BLaER1 treated with 17β-estradiol and CSF1 and Interleukin-3, amounts not matched to agents 10 nM and 100 nM (cell line): ENCODE data around the gene ODAD3.
"Not testable (repeated sequence)": the region's sequence is repeated elsewhere in the genome, so short reads cannot be mapped to it uniquely, and the experiment has no call there.

Experiments used
- H3K27ac ChIP-seq, 11 experiments: shearing (Covaris generic); formaldehyde crosslinking; 2 replicates each; pipeline ENCODE4 v1.8.1; 2022
- H3K27me3 ChIP-seq, 11 experiments: shearing (Covaris generic); formaldehyde crosslinking; 2 replicates each; pipeline ENCODE4 v1.8.1; 2022
- H3K36me3 ChIP-seq, 11 experiments: shearing (Covaris generic); formaldehyde crosslinking; 2 replicates each; pipeline ENCODE4 v1.8.1; 2022
- H3K4me1 ChIP-seq, 10 experiments: shearing (Covaris generic); formaldehyde crosslinking; 2 replicates each; pipeline ENCODE4 v1.8.1; 2022
- H3K4me2 ChIP-seq, 11 experiments: shearing (Covaris generic); formaldehyde crosslinking; 2 replicates each; pipeline ENCODE4 v1.8.1; 2022
- H3K4me3 ChIP-seq, 10 experiments: shearing (Covaris generic); formaldehyde crosslinking; 2 replicates each; pipeline ENCODE4 v1.8.1; 2022
- H3K9ac ChIP-seq, 11 experiments: shearing (Covaris generic); formaldehyde crosslinking; 2 replicates each; pipeline ENCODE4 v1.8.1; 2022
- H3K9me3 ChIP-seq, 11 experiments: shearing (Covaris generic); formaldehyde crosslinking; replicated peaks in 1 of 11; 2 replicates each; pipeline ENCODE4 v1.8.1; 2022
- H4K20me1 ChIP-seq, 11 experiments: shearing (Covaris generic); formaldehyde crosslinking; 2 replicates each; pipeline ENCODE4 v1.8.1; 2022
- Cebpa-rat ChIP-seq, 11 experiments: shearing (Covaris generic); IDR thresholded peaks; 2 replicates each; pipeline ENCODE4 v1.8.1; 2022

ODAD3 gene

GRCh38 chr19:11387162-11388034 lies 47.5 kb downstream of the ODAD3 start:
- no peak for TF ChIP-seq Cebpa-rat (IDR thresholded peaks at IDR 0.05)

GRCh38 chr19:11384778-11385129 lies 50.2 kb downstream of the ODAD3 start:
- Histone ChIP-seq H4K20me1 (peaks cover 0 to 8% (median 0%) of the 10 kb centered on the region in 11 experiments; a peak in 4 of 22 replicates), H3K9ac (no peak overlapping the region; a peak in 1 of 22 replicates), H3K27ac (no peak overlapping the region; a peak in 1 of 22 replicates), H3K27me3 (peaks cover 0 to 16% (median 8%) of the 10 kb centered on the region in 11 experiments; a peak in 11 of 22 replicates), H3K36me3 (0 out of 22 replicates have a peak, but pooled peaks cover 0 to 4% (median 0%) of the 10 kb centered on the region in 11 experiments), H3K4me1 (peaks cover 35 to 64% (median 57%) of the 10 kb centered on the region in 10 experiments), H3K4me2 (peak overlapping the region in 9 of 11 experiments; percentile 86 to 100 (median 98); a peak in 16 of 22 replicates), H3K4me3 (no peak overlapping the region), H3K9me3 (no peaks in the 10 kb centered on the region)
- TF ChIP-seq Cebpa-rat (IDR thresholded peaks at IDR 0.05) = no peak

More at GRCh38 chr19:11387162-11388034, 47.5 kb downstream of the ODAD3 start:
- peak overlapping the region in 6 of 11 experiments; percentile 11 to 56 (median 20); a peak in 3 of 22 replicates for H3K9ac ChIP-seq
- H3K4me3 ChIP-seq = no peak overlapping the region
- H3K9me3 ChIP-seq = peaks cover 4 to 12% (median 10%) of the 10 kb centered on the region in 11 experiments; a peak in 19 of 22 replicates
- no peaks in the 10 kb centered on the region for H3K36me3 ChIP-seq
- no peaks in the 10 kb centered on the region for H4K20me1 ChIP-seq
- peak overlapping the region; percentile 40 to 77 (median 71) for H3K4me2 ChIP-seq
- H3K27ac ChIP-seq = peak overlapping the region in 9 of 11 experiments; percentile 0 to 57 (median 38); a peak in 9 of 22 replicates
- peaks cover 17 to 43% (median 40%) of the 10 kb centered on the region in 10 experiments for H3K4me1 ChIP-seq
- H3K27me3 ChIP-seq = peaks cover 0 to 16% (median 8%) of the 10 kb centered on the region in 11 experiments; a peak in 11 of 22 replicates

- peak overlapping the region in 10 of 11 experiments; percentile 39 to 70 (median 63); a peak in 19 of 22 replicates for H3K27ac ChIP-seq
- no peak for TF ChIP-seq Cebpa-rat (IDR thresholded peaks at IDR 0.05)
- H3K4me1 ChIP-seq = peaks cover 38 to 73% (median 60%) of the 10 kb centered on the region in 10 experiments
- H4K20me1 ChIP-seq = peaks cover 0 to 8% (median 0%) of the 10 kb centered on the region in 11 experiments; a peak in 4 of 22 replicates
- H3K36me3 ChIP-seq = peaks cover 0 to 8% (median 0%) of the 10 kb centered on the region in 11 experiments; a peak in 1 of 22 replicates
- no peaks in the 10 kb centered on the region for H3K9me3 ChIP-seq
- H3K27me3 ChIP-seq = peaks cover 0 to 16% (median 8%) of the 10 kb centered on the region in 11 experiments; a peak in 11 of 22 replicates
- peak overlapping the region; percentile 57 to 77 (median 66) for H3K4me3 ChIP-seq
- H3K4me2 ChIP-seq = peak overlapping the region; percentile 86 to 100 (median 98)
- peak overlapping the region; percentile 56 to 80 (median 77) for H3K9ac ChIP-seq
Measured at GRCh38 chr19:11383706-11384048, 51.2 kb downstream of the ODAD3 start.

- peak overlapping the region; percentile 13 to 70 (median 63); a peak in 20 of 22 replicates for H3K27ac ChIP-seq
Measured at GRCh38 chr19:11382898-11383705, 51.8 kb downstream of the ODAD3 start.

GRCh38 chr19:11380653-11381537 lies 54.0 kb downstream of the ODAD3 start:
- H3K4me1 ChIP-seq = peaks cover 49 to 85% (median 73%) of the 10 kb centered on the region in 10 experiments
- H3K36me3 ChIP-seq = peaks cover 0 to 17% (median 0%) of the 10 kb centered on the region in 11 experiments; a peak in 3 of 22 replicates
- H4K20me1 ChIP-seq = peaks cover 0 to 12% (median 0%) of the 10 kb centered on the region in 11 experiments; a peak in 4 of 22 replicates
- H3K9ac ChIP-seq = peak overlapping the region; percentile 53 to 79 (median 74)
- H3K27me3 ChIP-seq = peaks cover 0 to 16% (median 8%) of the 10 kb centered on the region in 11 experiments; a peak in 11 of 22 replicates
- H3K9me3 ChIP-seq = no peaks in the 10 kb centered on the region
- peak overlapping the region; percentile 66 to 93 (median 86) for H3K4me2 ChIP-seq
- TF ChIP-seq Cebpa-rat (IDR thresholded peaks at IDR 0.05) = no peak
- H3K4me3 ChIP-seq = peak overlapping the region; percentile 51 to 75 (median 62)
- H3K27ac ChIP-seq = peak overlapping the region in 10 of 11 experiments; percentile 54 to 80 (median 68); a peak in 19 of 22 replicates

More at GRCh38 chr19:11382898-11383705, 51.8 kb downstream of the ODAD3 start:
- Histone ChIP-seq H3K4me2 (peak overlapping the region; percentile 86 to 100 (median 98)), H3K9me3 (no peaks in the 10 kb centered on the region), H3K4me1 (peaks cover 44 to 79% (median 66%) of the 10 kb centered on the region in 10 experiments), H4K20me1 (peaks cover 0 to 8% (median 0%) of the 10 kb centered on the region in 11 experiments; a peak in 4 of 22 replicates), H3K4me3 (peak overlapping the region; percentile 57 to 77 (median 66)), H3K9ac (peak overlapping the region; percentile 56 to 80 (median 77)), H3K36me3 (peaks cover 0 to 14% (median 0%) of the 10 kb centered on the region in 11 experiments; a peak in 2 of 22 replicates), H3K27me3 (peaks cover 0 to 16% (median 8%) of the 10 kb centered on the region in 11 experiments; a peak in 11 of 22 replicates)
- no peak for TF ChIP-seq Cebpa-rat (IDR thresholded peaks at IDR 0.05)

GRCh38 chr19:11379857-11380350 lies 55.0 kb downstream of the ODAD3 start:
- 0 out of 22 replicates have a peak overlapping the region, but pooled peaks of 1 of the 11 experiments have one; percentile 79 for H3K9ac ChIP-seq
- no peak for TF ChIP-seq Cebpa-rat (IDR thresholded peaks at IDR 0.05)
- H3K9me3 ChIP-seq = no peaks in the 10 kb centered on the region
- H3K27ac ChIP-seq = peak overlapping the region in 3 of 11 experiments; percentile 71 to 80 (median 73); a peak in 2 of 22 replicates
- H3K4me2 ChIP-seq = peak overlapping the region; percentile 66 to 93 (median 86); a peak in 19 of 22 replicates
- peak overlapping the region in 1 of 10 experiments; percentile 51; a peak in 1 of 20 replicates for H3K4me3 ChIP-seq
- H3K4me1 ChIP-seq = peaks cover 52 to 87% (median 78%) of the 10 kb centered on the region in 10 experiments
- H3K36me3 ChIP-seq = peaks cover 0 to 21% (median 0%) of the 10 kb centered on the region in 11 experiments; a peak in 3 of 22 replicates
- H3K27me3 ChIP-seq = peaks cover 0 to 16% (median 8%) of the 10 kb centered on the region in 11 experiments; a peak in 11 of 22 replicates
- H4K20me1 ChIP-seq = peaks cover 0 to 12% (median 0%) of the 10 kb centered on the region in 11 experiments; a peak in 4 of 22 replicates

GRCh38 chr19:11379269-11379845 lies 55.6 kb downstream of the ODAD3 start:
- Histone ChIP-seq H3K36me3 (peaks cover 0 to 21% (median 0%) of the 10 kb centered on the region in 11 experiments; a peak in 3 of 22 replicates), H3K4me2 (peak overlapping the region in 3 of 11 experiments; percentile 84 to 100 (median 99); a peak in 1 of 22 replicates), H3K27me3 (peaks cover 0 to 16% (median 8%) of the 10 kb centered on the region in 11 experiments; a peak in 11 of 22 replicates), H3K4me1 (peaks cover 52 to 82% (median 72%) of the 10 kb centered on the region in 10 experiments), H4K20me1 (peaks cover 0 to 12% (median 0%) of the 10 kb centered on the region in 11 experiments; a peak in 4 of 22 replicates)
- H3K9me3 ChIP-seq, H3K27ac ChIP-seq, H3K4me3 ChIP-seq, H3K9ac ChIP-seq: not testable (repeated sequence)
